ENCODE results near the gene CSAD. TPM values are rescaled to one million over a fixed set of nuclear protein-coding genes. Genes with fewer than 3 reads are reported as not detected.

Gene CSAD
- total RNA-seq, 1 experiment from 2014 or later = 15.4 TPM

GRCh38 chr12:53128780-53129569 is 51.8 kb downstream of the CSAD start:
- no peak for TF ChIP-seq POLR2AphosphoS5 (IDR thresholded peaks at IDR 0.05; ENCODE audit: low read depth, low read length)
- no TSS peak for BruUV-seq (replicated peaks)
- Histone ChIP-seq H3K36me3 (ENCODE audit: control insufficient read depth, insufficient read depth, low read length) (no peaks in the 10 kb centered on the region), H3K9me3 (ENCODE audit: control insufficient read depth, insufficient read depth, low read depth, low read length) (no peaks in the 10 kb centered on the region), H3K27ac (ENCODE audit: low read length) (no peak overlapping the region), H3K4me1 (ENCODE audit: control insufficient read depth, insufficient read depth, low read length) (no peaks in the 10 kb centered on the region), H3K4me3 (ENCODE audit: low read depth in 2 of 2, low read length in 2 of 2) (no peak overlapping the region), H3K27me3 (ENCODE audit: control insufficient read depth, insufficient read depth, low read length) (peaks cover 5% of the 10 kb centered on the region)
- POLR2A ChIA-PET = interaction anchor here (0.7 kb wide), 1 partner anchor 148 kb away, joined by 3 read pairs; no protein-coding TSS in a partner anchor
- no peak for ATAC-seq
- in situ Hi-C loops (cut with HindIII; ENCODE audit: low pct_unique_long_range_greater_than_20kb, low sequenced_read_pairs) = no loop called here
- intact Hi-C loops (cut with micrococcal nuclease; ENCODE audit: unreplicated experiment) = no loop called here
- no peak for DNase-seq (ENCODE audit: low read depth, low spot score)
- CTCF ChIA-PET = interaction anchor here (0.7 kb wide), 2 partner anchors 69 to 87 kb away, joined by 3 read pairs; no protein-coding TSS in a partner anchor

DNA sequence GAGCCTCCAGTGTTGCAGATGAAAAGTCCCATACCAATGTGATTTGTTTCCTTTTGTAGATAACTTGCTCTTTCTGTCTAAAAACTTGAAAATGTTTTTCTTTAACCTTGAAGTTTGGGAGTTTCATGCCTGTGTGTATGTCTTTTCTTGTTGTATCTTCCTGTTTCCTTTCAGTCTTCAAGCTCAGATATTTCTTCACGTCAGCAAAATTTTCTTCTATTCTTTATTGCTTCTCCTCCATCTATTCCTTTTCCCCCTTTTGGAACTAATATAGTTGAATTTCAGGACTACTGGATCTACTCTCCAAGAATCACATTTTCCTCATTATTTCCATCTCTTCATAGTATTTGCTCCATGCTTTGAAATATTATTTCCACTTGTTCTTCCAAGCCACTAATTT is 53.6 kb downstream of the CSAD start:
- intact Hi-C loops (cut with micrococcal nuclease; ENCODE audit: unreplicated experiment) (no loop called here), in situ Hi-C loops (cut with HindIII; ENCODE audit: low pct_unique_long_range_greater_than_20kb, low sequenced_read_pairs) (no loop called here)
- H3K27me3 ChIP-seq (ENCODE audit: control insufficient read depth, insufficient read depth, low read length) = peaks cover 5% of the 10 kb centered on the region
- H3K4me1 ChIP-seq (ENCODE audit: control insufficient read depth, insufficient read depth, low read length) = no peaks in the 10 kb centered on the region
- no peak for ATAC-seq
- H3K27ac ChIP-seq (ENCODE audit: low read length) = no peak overlapping the region
- no peak for DNase-seq (ENCODE audit: low read depth, low spot score)
- no peak overlapping the region for H3K4me3 ChIP-seq (ENCODE audit: low read depth in 2 of 2, low read length in 2 of 2)
- ChIA-PET CTCF (no interaction called here), POLR2A (no interaction called here)
- no peaks in the 10 kb centered on the region for H3K9me3 ChIP-seq (ENCODE audit: control insufficient read depth, insufficient read depth, low read depth, low read length)
- BruUV-seq (replicated peaks) = no TSS peak
- no peak for TF ChIP-seq SIN3A (IDR thresholded peaks at IDR 0.05; ENCODE audit: borderline replicate concordance, insufficient read depth, low read depth, low read length)
- TF ChIP-seq, protein P1, sequence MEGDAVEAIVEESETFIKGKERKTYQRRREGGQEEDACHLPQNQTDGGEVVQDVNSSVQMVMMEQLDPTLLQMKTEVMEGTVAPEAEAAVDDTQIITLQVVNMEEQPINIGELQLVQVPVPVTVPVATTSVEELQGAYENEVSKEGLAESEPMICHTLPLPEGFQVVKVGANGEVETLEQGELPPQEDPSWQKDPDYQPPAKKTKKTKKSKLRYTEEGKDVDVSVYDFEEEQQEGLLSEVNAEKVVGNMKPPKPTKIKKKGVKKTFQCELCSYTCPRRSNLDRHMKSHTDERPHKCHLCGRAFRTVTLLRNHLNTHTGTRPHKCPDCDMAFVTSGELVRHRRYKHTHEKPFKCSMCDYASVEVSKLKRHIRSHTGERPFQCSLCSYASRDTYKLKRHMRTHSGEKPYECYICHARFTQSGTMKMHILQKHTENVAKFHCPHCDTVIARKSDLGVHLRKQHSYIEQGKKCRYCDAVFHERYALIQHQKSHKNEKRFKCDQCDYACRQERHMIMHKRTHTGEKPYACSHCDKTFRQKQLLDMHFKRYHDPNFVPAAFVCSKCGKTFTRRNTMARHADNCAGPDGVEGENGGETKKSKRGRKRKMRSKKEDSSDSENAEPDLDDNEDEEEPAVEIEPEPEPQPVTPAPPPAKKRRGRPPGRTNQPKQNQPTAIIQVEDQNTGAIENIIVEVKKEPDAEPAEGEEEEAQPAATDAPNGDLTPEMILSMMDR (IDR thresholded peaks at IDR 0.05) = no peak
- TF ChIP-seq, protein P2, sequence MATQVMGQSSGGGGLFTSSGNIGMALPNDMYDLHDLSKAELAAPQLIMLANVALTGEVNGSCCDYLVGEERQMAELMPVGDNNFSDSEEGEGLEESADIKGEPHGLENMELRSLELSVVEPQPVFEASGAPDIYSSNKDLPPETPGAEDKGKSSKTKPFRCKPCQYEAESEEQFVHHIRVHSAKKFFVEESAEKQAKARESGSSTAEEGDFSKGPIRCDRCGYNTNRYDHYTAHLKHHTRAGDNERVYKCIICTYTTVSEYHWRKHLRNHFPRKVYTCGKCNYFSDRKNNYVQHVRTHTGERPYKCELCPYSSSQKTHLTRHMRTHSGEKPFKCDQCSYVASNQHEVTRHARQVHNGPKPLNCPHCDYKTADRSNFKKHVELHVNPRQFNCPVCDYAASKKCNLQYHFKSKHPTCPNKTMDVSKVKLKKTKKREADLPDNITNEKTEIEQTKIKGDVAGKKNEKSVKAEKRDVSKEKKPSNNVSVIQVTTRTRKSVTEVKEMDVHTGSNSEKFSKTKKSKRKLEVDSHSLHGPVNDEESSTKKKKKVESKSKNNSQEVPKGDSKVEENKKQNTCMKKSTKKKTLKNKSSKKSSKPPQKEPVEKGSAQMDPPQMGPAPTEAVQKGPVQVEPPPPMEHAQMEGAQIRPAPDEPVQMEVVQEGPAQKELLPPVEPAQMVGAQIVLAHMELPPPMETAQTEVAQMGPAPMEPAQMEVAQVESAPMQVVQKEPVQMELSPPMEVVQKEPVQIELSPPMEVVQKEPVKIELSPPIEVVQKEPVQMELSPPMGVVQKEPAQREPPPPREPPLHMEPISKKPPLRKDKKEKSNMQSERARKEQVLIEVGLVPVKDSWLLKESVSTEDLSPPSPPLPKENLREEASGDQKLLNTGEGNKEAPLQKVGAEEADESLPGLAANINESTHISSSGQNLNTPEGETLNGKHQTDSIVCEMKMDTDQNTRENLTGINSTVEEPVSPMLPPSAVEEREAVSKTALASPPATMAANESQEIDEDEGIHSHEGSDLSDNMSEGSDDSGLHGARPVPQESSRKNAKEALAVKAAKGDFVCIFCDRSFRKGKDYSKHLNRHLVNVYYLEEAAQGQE (IDR thresholded peaks at IDR 0.05; ENCODE audit: insufficient read depth in 1 of 2, low read depth in 2 of 2, low read length in 1 of 2) = no peak
- H3K36me3 ChIP-seq (ENCODE audit: control insufficient read depth, insufficient read depth, low read length) = no peaks in the 10 kb centered on the region

GRCh38 chr12:53124352-53124723 is 56.4 kb downstream of the CSAD start:
- in situ Hi-C loops (cut with HindIII; ENCODE audit: low pct_unique_long_range_greater_than_20kb, low sequenced_read_pairs) (no loop called here), intact Hi-C loops (cut with micrococcal nuclease; ENCODE audit: unreplicated experiment) (no loop called here)
- H3K36me3 ChIP-seq (ENCODE audit: control insufficient read depth, insufficient read depth, low read length) = no peaks in the 10 kb centered on the region
- no peak overlapping the region for H3K27ac ChIP-seq (ENCODE audit: low read length)
- H3K27me3 ChIP-seq (ENCODE audit: control insufficient read depth, insufficient read depth, low read length) = peaks cover 5% of the 10 kb centered on the region
- BruUV-seq (replicated peaks) = no TSS peak
- ATAC-seq = no peak
- H3K4me3 ChIP-seq (ENCODE audit: low read depth in 2 of 2, low read length in 2 of 2) = no peak overlapping the region
- H3K9me3 ChIP-seq (ENCODE audit: control insufficient read depth, insufficient read depth, low read depth, low read length) = no peaks in the 10 kb centered on the region
- ChIA-PET CTCF (no interaction called here), POLR2A (no interaction called here)
- TF ChIP-seq TCF7L2 (IDR thresholded peaks at IDR 0.05; ENCODE audit: low read depth, low read length) = no peak
- TF ChIP-seq POLR2AphosphoS5 (IDR thresholded peaks at IDR 0.05; ENCODE audit: low read depth, low read length) = no peak
- TF ChIP-seq SIN3A (IDR thresholded peaks at IDR 0.05; ENCODE audit: borderline replicate concordance, insufficient read depth, low read depth, low read length) = no peak
- TF ChIP-seq, protein P1 (IDR thresholded peaks at IDR 0.05) = no peak
- TF ChIP-seq, protein P2 (IDR thresholded peaks at IDR 0.05; ENCODE audit: insufficient read depth in 1 of 2, low read depth in 2 of 2, low read length in 1 of 2) = no peak
- no peak for DNase-seq (ENCODE audit: low read depth, low spot score)
- no peaks in the 10 kb centered on the region for H3K4me1 ChIP-seq (ENCODE audit: control insufficient read depth, insufficient read depth, low read length)
